MV-4-11 (cell line): ENCODE measurements around the gene CAVIN3.
"Not testable (repeated sequence)": the region's sequence is repeated elsewhere in the genome, so short reads cannot be mapped to it uniquely, and the experiment has no call there.

Experiments
- DNase-seq: peaks from one replicate; lab custom pipeline; 2025; lab: John Stamatoyannopoulos, UW

CAVIN3 gene

DNA sequence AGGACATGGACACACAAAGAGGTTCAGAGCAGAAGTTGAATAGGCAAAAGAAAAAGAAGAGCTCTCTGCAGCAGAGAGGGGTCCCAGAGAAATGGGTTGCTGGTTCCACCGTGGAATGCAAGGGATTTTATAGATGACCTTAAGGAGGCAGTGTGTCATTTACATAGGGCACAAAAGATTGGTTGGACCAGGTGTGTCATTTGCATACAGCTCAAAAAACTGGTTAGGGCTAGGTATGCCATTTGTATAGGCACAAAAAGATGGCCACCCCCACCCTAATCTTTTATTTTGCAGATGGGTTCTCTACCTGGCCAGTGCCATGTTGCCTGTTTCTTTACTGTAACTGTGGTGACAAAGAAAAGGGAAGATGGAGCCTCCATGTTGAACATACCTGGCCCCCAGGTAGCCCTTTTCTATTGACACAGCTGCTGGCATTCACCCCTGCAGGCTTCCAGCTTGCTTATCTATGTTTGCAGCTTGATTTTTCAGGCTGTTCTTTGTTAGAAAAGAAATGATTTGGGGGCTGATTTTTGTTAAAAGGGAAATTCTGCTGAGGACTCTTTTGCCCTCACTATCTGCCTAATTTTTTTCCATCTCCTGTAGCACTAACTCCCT is 3.1 kb upstream of the CAVIN3 start:
- DNase-seq = no peak

DNA sequence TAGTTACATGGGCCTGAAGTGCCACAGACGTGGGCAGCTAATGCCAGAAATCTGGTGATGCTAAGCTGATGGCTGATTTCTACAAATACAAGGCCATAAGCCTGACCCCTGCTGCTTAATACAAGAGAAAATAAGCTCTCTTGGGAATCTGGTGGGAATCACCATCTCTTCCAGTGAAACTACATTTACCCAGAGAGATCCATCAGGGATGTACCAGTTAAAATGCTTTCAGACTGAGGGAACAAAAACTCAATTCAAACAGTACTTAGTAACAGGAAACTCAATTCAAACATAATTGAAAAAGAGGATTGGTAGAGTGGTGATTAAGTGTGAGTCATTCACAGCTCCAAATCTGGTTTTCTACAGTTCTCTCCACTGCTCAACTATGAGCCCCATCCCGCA is 1.7 kb upstream of the CAVIN3 start:
- peak; percentile 37 for DNase-seq

DNA sequence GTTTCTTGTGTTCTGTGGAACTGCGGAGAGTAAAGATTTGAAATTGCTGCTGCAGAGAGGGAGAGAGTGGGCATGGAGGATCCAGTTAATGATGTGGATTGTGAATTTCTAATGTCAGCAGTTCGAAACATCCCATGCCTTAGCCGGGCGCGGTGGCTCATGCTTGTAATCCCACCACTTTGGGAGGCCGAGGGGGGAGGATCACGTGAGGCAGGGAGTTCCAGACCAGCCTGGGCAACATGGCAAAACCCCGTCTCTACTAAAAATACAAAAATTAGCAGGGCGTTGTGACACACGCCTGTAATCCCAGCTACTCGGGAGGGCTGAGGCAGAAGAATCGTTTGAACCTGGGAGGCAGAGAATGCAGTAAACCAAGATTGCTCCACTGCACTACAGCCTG is 1.1 kb upstream of the CAVIN3 start:
- no peak for DNase-seq

DNA sequence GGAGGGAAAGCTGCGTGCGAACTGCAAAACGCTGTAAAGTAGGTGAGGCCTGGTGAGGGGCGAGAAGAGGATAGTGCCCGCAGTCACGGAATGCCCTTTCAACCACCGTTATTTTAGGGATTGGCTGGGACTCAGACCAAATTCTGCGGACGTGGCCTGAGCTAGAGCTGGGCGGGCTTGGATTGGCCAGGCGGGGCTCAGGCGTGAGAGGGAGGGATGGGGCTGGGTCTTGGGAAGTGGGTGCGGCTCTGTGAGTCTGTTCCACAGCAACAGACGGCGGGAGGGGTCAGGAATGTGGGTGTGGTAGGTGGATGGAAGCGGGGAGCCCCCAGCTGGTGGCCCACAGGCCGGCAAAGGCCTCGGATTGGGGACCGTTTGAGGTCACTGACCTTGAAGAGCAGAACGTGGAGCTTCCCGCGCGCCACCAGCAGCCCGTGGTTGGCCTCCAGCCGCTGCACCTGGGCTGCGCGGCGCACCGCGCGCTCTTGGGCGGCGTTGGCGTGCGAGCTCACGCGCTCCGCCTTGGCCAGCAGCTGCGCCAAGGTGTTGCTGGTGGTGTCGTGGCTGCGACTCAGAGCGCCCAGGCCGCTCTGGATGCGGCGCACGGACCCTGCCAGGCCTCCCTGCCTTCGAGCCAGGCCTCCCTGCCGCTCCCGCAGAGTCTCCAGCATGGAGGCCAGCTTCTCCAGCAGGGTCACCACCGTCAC is 444 bp downstream of the CAVIN3 start:
- DNase-seq = no peak

DNA sequence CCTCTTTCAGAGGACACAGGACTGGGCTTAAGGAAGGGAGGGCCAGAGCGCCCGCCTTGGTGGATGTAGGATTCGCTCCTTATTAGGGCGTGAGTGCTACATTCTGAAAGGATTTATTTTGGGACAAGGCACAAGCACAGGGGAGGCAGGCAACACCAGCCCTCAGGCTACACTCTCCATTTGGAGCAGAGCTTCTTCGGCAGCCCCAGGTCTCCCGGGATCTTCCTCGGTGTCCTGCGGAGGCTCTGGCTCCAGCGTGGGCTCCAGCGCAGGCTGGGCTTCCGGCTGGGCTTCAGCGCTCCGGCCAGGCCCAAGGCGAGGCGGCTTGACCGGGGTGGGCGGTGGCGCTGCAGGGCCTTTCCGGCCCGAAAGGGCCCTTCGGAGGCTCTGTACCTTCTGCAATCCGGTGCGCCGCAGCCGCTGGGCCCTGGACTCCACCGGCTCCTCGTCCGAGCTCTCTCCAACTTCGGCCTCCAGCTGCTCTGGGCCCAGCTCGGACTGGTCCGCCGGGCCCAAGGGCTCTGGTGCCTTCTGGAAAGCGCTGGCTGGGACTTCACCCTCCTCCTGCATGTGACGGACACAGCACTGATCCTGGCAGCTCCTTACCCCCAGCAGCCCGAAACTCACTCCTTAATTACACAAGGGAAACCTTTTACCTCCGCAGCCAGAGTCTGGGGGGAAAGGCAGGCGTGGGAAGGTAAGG is 1.1 kb downstream of the CAVIN3 start:
- DNase-seq = no peak

DNA sequence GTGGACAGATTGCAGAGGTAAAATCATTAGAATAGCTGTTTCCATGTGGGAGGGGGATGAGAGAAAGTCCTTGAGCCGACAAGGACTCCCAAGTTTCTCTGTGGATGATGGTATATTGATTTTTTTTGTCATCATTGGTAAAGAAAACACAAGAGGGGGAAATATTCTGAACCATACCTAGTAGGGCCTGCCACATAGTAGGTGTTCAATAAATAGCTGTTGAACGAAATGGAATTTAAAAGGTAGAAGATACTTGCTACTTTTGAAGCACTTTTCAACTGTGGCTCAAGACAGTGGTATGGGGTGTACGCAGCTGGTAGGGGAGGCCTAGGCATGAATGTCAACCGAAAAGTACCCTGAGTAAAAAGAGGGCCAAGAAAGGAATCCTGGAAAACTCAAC is 2.1 kb downstream of the CAVIN3 start:
- DNase-seq = no peak

DNA sequence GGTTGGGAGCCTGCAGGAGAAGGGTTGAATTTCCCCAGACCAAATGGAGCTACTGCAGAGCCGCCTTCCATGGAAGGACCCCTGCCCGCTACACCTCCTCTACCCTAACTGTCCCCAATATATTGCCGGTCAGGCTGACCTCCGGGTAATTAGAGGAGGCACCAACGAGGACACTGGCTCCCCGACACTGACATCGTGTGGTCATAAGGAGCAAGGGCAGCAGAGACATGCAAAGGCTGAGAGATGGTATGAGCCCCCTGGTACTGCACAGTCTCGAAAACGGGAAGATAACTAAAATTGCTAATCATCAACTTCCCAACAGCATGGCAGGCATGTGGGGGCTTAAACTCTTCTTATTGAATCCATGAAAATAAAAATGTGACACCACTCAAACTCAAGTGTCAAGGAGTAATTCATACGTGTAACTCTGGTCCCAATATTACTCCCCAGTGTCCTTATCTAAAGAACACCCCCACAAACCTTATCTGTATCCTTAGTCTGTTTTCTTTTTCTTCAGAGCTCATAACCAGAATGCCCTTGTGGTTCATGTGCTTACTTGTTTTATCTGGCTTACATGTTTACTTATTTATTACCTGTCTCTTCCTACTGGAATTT is 4.4 kb downstream of the CAVIN3 start:
- DNase-seq = peak; percentile 51

DNA sequence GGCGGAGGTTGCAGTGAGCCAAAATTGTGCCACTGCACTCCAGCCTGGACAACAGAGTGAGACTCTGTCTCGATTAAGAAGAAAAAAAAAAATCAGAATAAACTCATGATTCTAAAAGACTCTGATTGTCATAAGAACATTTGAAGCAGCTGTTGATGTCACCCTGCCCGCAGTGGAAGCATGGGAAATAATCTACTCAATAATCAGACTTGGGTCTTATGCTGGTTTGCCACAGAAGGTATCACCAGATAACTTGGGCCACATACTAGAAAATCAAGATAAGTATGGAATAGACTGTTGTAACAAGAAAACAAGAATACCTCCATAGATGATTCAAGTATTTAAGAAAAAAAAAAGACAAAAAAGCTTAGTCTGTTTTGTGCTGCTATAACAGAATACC is 8.2 kb downstream of the CAVIN3 start:
- no peak for DNase-seq

DNA sequence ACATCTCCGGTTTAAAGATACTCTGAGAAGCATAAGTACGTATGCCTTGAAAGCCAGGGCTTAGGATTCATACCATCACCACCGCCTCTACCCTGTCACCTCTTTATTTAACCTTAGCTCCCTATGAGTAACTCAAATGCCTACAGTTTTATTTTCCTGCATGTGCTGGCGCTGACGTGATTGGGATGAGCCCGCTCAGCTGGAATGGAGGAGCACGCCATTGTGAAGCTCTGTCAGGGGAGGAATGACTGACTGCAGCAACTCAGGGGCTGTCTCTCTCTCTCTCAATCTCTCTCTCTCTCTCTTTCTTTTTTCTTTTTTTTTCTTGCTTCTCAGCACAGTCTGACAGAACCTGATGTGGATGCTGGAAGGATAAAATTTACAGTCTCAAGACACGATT is 12.4 kb downstream of the CAVIN3 start:
- DNase-seq = no peak

DNA sequence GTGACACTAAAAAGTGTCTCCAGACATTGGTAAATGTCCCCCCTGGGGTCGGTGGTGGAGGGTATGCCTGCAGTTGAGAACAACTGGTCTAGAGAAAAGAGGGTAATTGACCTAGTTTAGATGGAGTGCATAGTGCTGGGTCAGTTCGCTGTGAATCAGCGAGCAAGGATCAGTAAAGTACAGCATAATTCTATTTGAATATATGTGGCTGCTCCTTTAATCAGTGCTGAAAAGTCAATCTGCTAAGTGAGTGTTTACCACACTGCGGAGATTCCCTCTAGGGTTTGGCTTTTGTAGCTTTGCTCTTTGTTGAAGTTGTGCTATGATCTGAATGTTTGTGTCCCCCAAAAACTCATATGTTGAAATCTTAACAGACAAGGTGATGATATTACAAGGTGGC is 15.0 kb downstream of the CAVIN3 start:
- DNase-seq = no peak

DNA sequence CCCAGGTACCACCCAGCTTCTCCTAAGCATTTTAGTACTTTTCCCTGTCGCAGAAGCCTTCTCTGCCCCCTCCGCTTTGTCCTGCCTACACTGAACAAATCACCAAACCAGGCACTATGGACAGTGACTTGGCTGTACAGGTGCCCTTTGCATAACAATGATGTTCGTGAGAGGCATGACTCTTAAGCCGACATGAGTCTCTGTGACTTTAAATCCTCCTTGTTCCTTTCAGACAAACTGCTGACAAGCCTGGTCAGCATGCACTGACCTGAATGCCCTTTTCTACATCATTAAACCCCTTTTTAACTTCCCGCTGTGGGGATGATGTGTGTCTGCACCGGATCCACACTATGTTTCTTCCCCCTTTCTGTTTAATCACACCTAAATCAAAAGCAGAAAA is 16.6 kb downstream of the CAVIN3 start:
- no peak for DNase-seq

DNA sequence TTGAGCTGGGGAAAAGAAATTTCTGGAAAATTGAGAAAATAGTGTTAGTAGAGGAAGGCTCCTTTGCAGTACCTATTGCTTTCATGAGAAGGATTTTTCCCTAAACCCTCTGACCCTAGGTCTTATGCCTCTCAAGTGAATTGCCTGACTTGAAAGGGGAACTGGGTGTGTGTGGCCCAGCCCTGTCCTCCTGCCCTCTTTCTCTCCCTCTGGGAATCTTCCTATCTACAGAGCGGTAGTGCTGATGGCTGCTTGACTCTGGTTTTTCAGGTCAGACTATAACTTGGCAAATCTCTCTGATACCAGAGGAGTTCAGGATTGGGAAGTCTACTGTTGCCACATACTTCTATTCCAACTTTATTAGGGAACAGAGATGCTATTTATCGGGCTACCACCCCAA is 19.2 kb downstream of the CAVIN3 start:
- no peak for DNase-seq

DNA sequence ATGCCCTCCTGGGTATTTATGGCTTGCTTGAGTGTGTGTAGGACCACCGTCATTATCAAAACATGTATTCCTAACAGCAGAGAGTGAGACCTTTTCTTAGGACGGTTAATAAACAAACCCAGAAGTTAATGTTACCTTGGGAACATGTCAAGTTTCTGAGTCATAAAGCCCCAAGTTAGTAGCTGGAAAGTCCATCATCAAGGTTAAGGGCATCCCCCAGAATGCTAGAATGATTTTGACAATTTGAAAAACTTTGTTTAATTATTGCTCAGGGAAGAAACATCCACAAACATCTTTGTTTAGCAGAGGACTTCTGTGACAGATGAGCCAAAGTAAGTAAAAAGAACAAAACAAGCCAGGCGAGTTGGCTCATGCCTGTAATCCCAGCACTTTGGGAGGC is 20.0 kb downstream of the CAVIN3 start:
- DNase-seq = no peak

DNA sequence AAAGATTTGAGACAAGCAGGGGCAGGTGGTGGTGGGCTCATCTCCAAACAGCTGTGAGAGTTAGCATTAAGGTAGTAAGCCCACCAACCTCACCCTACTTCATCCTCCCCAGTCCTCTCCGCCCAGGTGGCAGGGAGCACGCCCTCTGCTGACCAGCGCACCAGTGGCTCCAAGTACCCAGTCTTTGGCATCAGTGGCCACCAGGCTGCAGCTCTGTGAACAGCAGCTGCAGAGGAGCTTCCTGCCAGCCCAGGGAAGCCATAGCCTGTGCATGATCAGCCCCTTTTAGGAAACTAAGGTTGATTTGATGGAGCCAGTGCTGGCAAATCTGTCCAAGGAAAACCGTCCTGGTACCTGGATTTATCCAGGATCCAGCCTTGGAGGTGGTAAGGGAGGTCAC is 21.7 kb downstream of the CAVIN3 start:
- peak; percentile 26 for DNase-seq

DNA sequence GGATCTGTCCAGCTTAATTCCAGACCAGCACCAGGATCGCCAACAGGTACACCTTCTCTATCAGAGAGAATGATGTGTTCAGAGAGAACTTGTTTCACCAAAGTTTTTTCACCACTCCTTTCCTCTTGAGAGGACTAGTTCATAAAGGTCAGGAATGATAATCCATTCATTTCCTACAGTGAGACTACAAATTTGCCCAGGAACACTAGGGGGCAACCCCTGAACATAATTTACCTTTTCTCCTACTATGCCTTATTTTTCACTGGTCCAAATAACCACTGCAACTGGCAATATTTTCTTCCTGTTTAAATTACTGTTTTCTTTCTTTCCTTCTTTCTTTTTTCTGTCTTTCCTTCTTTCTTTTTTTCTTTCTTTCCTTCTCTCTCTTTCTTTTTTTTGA is 22.5 kb downstream of the CAVIN3 start:
- DNase-seq = peak; percentile 8

DNA sequence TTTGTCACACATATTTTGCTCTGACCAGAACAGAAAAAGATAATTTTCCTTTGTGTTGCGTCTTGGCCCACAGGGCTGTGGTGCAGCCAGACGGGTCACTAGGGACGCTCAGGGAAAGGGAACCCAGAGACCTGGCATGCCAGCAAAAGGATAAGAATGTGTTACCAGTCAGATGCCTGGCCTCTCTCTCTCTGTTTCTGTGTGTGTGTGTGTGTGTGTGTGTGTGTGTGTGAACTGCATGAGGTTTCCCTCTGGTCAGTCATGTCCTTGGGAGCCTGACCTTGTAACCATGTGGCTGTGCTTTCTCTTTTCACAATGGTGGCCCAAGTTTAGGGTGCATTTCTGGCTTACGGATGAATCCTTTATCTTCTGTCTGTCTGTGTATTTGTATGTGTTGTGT is 35.3 kb downstream of the CAVIN3 start:
- no peak for DNase-seq

DNA sequence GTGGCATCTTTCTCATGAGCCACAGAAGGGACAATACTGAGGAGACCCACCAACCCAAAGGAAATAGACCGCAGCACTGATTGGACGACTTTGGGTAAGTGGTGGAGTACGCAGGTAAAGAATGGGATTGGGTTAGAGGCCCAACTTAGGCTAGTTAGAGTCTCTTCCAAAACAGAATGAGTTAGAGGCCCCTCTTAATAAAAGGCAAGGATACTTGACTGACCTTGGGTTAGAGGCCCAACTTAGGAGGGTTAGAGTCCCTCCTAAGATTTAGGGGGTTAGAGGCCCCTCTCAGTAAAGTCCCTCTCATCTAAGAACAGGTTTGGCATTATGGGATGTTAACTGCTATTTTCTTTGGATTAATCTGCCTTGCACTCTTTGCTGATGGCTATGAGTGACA is 36.1 kb downstream of the CAVIN3 start:
- DNase-seq = no peak

DNA sequence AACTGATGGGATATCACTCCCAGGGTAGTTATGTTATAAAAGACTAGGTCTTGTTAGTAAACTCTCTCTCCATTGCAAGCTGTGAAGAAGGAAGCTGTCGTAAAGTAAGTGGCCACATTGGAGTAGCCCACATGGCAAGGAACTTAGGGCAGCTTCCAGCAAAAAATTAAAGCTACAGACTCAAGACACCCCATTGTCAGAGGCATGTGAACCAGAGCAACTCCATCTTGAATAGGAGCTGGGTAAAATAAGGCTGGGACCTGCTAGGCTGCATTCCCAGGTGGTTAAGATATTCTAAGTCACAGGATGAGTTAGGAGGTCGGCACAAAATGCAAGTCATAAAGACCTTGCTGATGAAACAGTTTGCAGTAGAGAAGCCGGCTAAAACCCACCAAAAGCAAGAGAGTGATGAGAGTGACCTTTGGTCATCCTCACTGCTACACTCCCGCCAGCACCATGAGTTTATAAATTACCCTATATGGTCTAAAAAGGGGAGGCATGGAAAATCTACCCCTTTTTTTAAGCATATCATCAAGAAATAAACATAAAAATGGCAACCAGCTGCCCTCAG is 36.8 kb downstream of the CAVIN3 start:
- DNase-seq = no peak

DNA sequence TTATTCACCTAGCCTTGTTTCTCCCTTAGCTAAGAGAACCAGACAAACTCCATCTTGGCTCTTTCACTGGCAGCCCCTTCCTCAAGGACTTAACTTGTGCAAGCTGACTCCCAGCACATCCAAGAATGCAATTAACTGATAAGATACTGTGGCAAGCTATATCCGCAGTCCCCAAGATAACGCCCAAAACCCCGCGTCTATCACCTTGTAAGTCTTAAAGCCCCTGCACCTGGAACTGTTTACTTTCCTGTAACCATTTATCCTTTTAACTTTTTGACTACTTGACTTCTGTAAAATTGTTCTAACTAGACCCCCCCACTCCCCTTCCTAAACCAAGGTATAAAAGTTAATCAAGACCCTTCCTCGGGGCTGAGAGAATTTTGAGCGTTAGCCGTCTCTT is 39.5 kb downstream of the CAVIN3 start:
- not testable (repeated sequence) for DNase-seq

DNA sequence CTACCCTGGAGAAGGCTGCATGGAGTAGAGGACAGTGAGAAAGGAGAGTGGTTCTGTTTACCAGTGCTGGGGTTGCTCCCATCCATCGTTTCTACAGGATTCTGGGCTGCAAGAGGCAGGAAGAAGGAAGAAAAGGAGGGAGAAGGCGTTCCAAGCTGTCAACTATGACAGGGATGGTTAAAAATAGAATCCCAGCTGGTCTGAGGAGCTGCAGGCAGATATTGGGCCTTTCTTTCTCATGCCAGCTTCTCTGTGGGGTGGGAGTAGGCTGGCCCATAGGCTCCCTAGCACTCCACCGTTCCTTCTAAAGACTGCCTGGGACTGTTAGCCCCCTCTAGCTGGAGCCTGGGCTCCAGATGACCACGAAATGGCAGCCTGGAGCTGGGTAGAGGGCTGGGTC is 47.1 kb downstream of the CAVIN3 start:
- no peak for DNase-seq

DNA sequence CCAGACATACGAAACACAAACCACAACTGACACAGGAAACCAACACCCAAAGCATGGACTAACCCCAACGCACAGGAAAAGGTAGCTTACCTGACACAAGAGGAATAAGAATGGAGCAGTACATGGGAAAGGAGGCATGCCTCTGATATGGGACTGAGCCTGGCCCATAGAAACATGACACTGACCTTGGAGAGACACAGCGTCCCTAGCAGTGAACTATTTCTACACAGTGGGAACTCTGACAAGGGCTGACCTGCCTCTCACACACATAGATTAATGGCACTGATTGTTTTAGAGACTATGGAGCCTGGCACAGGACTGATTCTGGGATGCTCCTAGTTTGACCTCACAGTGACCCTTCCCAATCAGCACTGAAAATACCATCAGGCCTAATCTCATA is 48.7 kb downstream of the CAVIN3 start:
- no peak for DNase-seq

DNA sequence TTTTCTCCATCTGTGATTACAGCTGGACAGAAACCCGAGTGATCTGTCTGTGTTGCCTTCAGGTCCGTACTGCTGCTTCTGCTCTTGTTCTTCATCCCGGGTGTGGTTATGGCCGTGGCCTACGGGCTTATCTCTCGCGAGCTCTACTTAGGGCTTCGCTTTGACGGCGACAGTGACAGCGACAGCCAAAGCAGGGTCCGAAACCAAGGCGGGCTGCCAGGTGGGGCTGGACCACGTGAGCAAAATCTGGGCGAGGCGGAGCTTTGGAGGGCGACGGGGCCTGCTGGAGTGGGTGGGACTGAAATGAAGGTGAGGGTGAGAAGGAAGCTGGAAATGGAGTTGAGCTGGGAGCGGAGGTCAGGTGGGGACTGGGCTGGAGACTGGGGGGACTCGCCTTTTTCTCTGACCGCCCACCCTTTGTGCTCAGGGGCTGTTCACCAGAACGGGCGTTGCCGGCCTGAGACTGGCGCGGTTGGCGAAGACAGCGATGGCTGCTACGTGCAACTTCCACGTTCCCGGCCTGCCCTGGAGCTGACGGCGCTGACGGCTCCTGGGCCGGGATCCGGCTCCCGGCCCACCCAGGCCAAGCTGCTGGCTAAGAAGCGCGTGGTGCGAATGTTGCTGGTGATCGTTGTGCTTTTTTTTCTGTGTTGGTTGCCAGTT is 49.6 kb downstream of the CAVIN3 start:
- no peak for DNase-seq
